Suprapubic skin (tissue), 4 donors: Measurements from ENCODE around the gene KIAA1755.

ENCODE experiments used
- EP300 ChIP-seq: sonication (generic); formaldehyde crosslinking; IDR thresholded peaks from one replicate; pipeline ENCODE4 v1.6.1; 2017; ENCODE audit warnings: antibody characterized with exemption
- POLR2A ChIP-seq, 2 donors: fragments of 450-650 bp; IDR thresholded peaks; one replicate each; pipeline ENCODE4 v1.6.1; 2017; ENCODE audit warnings: antibody characterized with exemption in 2 of 2, mild to moderate bottlenecking in 2 of 2, moderate library complexity in 2 of 2
- POLR2AphosphoS5 ChIP-seq, 3 donors: sonication (generic); formaldehyde crosslinking; IDR thresholded peaks; one replicate each; pipeline ENCODE4 v1.6.1; 2017; ENCODE audit warnings: antibody characterized with exemption in 3 of 3
- TF ChIP-seq, protein P1 (sequence below), 2 donors: fragments of 200-600 bp in 1 of 2; fragments of 450-650 bp in 1 of 2; sonication (generic) in 1 of 2; IDR thresholded peaks; one replicate each; pipeline ENCODE4 v1.5.1; 2016 to 2019; ENCODE audit warnings: antibody characterized with exemption in 2 of 2, mild to moderate bottlenecking in 1 of 2, moderate library complexity in 1 of 2

DNA sequence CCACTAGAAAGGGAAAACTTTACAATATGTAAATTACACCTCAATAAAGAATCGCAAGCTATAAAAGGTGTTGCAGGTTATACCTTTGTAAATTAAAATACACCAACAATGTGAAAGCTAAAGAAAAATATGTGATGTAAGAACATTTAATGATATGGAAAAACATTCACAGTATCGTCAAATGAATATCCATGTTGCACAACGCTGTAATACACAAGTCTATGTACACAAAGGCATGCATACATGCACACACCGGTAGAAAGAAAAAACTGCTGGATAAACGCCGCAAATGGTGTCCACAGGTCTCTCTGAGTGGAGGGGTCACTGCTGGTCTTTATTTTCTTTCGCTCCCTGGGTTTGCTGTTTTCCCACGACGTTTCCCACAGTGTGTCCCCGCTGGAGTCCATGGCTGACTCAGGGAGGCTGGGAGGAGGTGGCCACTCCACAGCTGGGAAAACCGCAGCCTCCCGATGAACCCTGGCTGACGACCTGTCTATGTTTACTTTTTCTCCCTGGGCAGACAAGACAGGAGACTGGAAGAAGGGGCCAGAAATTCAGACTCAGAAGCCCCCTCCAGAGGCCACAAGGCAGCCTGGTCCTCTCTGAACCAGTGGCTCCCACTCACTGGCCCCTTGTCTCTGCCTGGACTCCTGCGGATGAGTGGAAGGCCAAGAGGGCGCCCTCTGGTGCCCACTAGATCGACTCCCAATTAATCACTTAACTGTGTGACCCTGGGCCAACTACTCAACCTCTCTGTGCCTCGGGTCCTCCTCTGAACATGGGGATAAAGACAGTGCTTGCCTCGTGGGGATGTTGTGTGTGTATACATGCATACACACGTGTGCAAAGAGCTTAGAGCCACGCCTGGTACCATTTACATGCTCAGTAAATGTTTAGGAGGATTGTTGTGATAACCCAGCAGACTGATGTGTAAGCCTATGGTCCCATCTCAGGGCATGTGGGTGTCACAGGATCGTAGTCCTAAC lies 30.6 kb upstream of the KIAA1755 start:
- TF ChIP-seq, protein P1, sequence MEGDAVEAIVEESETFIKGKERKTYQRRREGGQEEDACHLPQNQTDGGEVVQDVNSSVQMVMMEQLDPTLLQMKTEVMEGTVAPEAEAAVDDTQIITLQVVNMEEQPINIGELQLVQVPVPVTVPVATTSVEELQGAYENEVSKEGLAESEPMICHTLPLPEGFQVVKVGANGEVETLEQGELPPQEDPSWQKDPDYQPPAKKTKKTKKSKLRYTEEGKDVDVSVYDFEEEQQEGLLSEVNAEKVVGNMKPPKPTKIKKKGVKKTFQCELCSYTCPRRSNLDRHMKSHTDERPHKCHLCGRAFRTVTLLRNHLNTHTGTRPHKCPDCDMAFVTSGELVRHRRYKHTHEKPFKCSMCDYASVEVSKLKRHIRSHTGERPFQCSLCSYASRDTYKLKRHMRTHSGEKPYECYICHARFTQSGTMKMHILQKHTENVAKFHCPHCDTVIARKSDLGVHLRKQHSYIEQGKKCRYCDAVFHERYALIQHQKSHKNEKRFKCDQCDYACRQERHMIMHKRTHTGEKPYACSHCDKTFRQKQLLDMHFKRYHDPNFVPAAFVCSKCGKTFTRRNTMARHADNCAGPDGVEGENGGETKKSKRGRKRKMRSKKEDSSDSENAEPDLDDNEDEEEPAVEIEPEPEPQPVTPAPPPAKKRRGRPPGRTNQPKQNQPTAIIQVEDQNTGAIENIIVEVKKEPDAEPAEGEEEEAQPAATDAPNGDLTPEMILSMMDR (IDR thresholded peaks at IDR 0.05): no peak
- TF ChIP-seq POLR2AphosphoS5 (IDR thresholded peaks at IDR 0.05) (no peak), POLR2A (IDR thresholded peaks at IDR 0.05) (no peak), EP300 (no peak)
